Neuronal stem cell (in vitro differentiated cells): ENCODE data around the gene LRRN1.

ENCODE experiments used
- DNase-seq: peaks from one replicate; pipeline ENCODE4 v3.0.0-alpha.2; 2013; ENCODE audit warnings: low spot score
- H2AFZ ChIP-seq: one replicate; pipeline ENCODE4 v1.6.1; 2013; ENCODE audit warnings: mild to moderate bottlenecking, low read length, inconsistent platforms
- H2AK5ac ChIP-seq: 2 replicates; pipeline ENCODE4 v1.6.1; 2013; ENCODE audit warnings: low read depth, mild to moderate bottlenecking, inconsistent platforms, low read length, moderate library complexity, mixed read lengths
- H2BK120ac ChIP-seq: 2 replicates; pipeline ENCODE4 v1.6.1; 2013; ENCODE audit warnings: low read depth, mild to moderate bottlenecking, inconsistent platforms, low read length, moderate library complexity, mixed read lengths
- H2BK12ac ChIP-seq: one replicate; pipeline ENCODE4 v1.6.1; 2013; ENCODE audit warnings: low read length, inconsistent platforms
- H2BK15ac ChIP-seq: 2 replicates; pipeline ENCODE4 v1.6.1; 2013; ENCODE audit warnings: mild to moderate bottlenecking, low read length, inconsistent platforms, mixed read lengths
- H2BK5ac ChIP-seq: one replicate; pipeline ENCODE4 v1.6.1; 2013; ENCODE audit warnings: inconsistent platforms, mild to moderate bottlenecking, low read length, moderate library complexity
- H3K14ac ChIP-seq: one replicate; pipeline ENCODE4 v1.6.1; 2013; ENCODE audit warnings: low read length, inconsistent platforms
- H3K18ac ChIP-seq: 2 replicates; pipeline ENCODE4 v1.6.1; 2013; ENCODE audit warnings: low read length, inconsistent platforms
- H3K23ac ChIP-seq: 2 replicates; pipeline ENCODE4 v1.6.1; 2013; ENCODE audit warnings: low read depth, mild to moderate bottlenecking, mixed read lengths, low read length, inconsistent platforms; ENCODE audit not compliant: poor library complexity
- H3K27ac ChIP-seq: replicated peaks from 3 replicates; pipeline ENCODE4 v1.5.1; 2013; ENCODE audit warnings: low read length, inconsistent platforms
- H3K27me3 ChIP-seq, 3 experiments: 2 replicates each; pipeline ENCODE4 v1.6.1; 2013; ENCODE audit warnings: low read length in 3 of 3, mild to moderate bottlenecking in 2 of 3, inconsistent platforms in 1 of 3, low read depth in 1 of 3, mixed read lengths in 1 of 3, moderate library complexity in 1 of 3; ENCODE audit not compliant: control insufficient read depth in 3 of 3, insufficient read depth in 3 of 3
- H3K36me3 ChIP-seq, 2 donors: replicated peaks in 1 of 2; 2 replicates each; pipeline ENCODE4 v1.6.1; 2013; ENCODE audit warnings: low read length in 2 of 2; ENCODE audit not compliant: control insufficient read depth in 2 of 2, insufficient read depth in 2 of 2
- H3K4ac ChIP-seq: 2 replicates; pipeline ENCODE4 v1.6.1; 2013; ENCODE audit warnings: inconsistent platforms, mild to moderate bottlenecking, low read length, moderate library complexity
- H3K4me1 ChIP-seq, 2 donors: 1 replicate in 1 of 2; 2 replicates in 1 of 2; pipeline ENCODE4 v1.6.1; 2013; ENCODE audit warnings: low read length in 2 of 2, low read depth in 1 of 2; ENCODE audit not compliant: control insufficient read depth in 2 of 2, insufficient read depth in 1 of 2
- H3K4me2 ChIP-seq: one replicate; pipeline ENCODE4 v1.6.1; 2013; ENCODE audit warnings: mild to moderate bottlenecking, low read length, inconsistent platforms; ENCODE audit not compliant: insufficient read depth, poor library complexity, severe bottlenecking
- H3K4me3 ChIP-seq, 2 donors: 2 replicates each; pipeline ENCODE4 v1.5.1; 2013; ENCODE audit warnings: low read length in 2 of 2, mild to moderate bottlenecking in 2 of 2, inconsistent platforms in 1 of 2, moderate library complexity in 1 of 2
- H3K79me1 ChIP-seq: one replicate; pipeline ENCODE4 v1.6.1; 2013; ENCODE audit warnings: low read depth, mild to moderate bottlenecking, inconsistent platforms, low read length, moderate library complexity
- H3K9ac ChIP-seq: one replicate; pipeline ENCODE4 v1.6.1; 2013; ENCODE audit warnings: mild to moderate bottlenecking, low read depth, low read length, inconsistent platforms; ENCODE audit not compliant: poor library complexity
- H3K9me3 ChIP-seq, 2 donors: replicated peaks in 1 of 2; 2 replicates each; pipeline versions ENCODE3 to v1.6.1; 2013; ENCODE audit warnings: low read length in 2 of 2, mild to moderate bottlenecking in 2 of 2, inconsistent platforms in 1 of 2, low read depth in 1 of 2, mixed read lengths in 1 of 2, moderate library complexity in 1 of 2; ENCODE audit not compliant: control insufficient read depth in 2 of 2, insufficient read depth in 1 of 2
- H4K8ac ChIP-seq: one replicate; pipeline ENCODE4 v1.6.1; 2013; ENCODE audit warnings: low read depth, mild to moderate bottlenecking, inconsistent platforms, low read length, moderate library complexity
- H4K91ac ChIP-seq: one replicate; pipeline ENCODE4 v1.6.1; 2013; ENCODE audit warnings: low read length, low read depth, mild to moderate bottlenecking, inconsistent platforms; ENCODE audit not compliant: poor library complexity
- WGBS, 2 donors: extraction: QIAGEN DNeasy Blood & Tissue Kit; methylation state at CpG; one replicate each; pipeline ENCODE4 v1.1.7; 2013; ENCODE audit warnings: missing lambda C conversion rate in 2 of 2, mixed read lengths in 1 of 2; ENCODE audit not compliant: insufficient read length in 2 of 2, insufficient replicate concordance in 1 of 2; ENCODE audit errors: extremely low coverage in 2 of 2; 5-methylcytosine and 5-hydroxymethylcytosine counted together

LRRN1 gene

GRCh38 chr3:3815206-3815605 is 16.0 kb downstream of the LRRN1 start:
- Histone ChIP-seq H2BK120ac (no peak overlapping the region), H3K9me3 (peaks cover 0 to 10% of the 10 kb centered on the region in 2 donors), H3K79me1 (peaks cover 5% of the 10 kb centered on the region), H3K14ac (no peak overlapping the region), H4K8ac (no peak overlapping the region), H3K18ac (no peak overlapping the region), H3K27ac (no peak overlapping the region), H2BK15ac (no peak overlapping the region), H3K4ac (no peak overlapping the region), H2BK12ac (no peak overlapping the region), H2AFZ (no peak overlapping the region), H3K36me3 (peaks cover 18 to 100% of the 10 kb centered on the region in 2 donors), H3K23ac (no peak overlapping the region), H2BK5ac (no peak overlapping the region), H3K4me2 (no peak overlapping the region), H3K9ac (no peak overlapping the region), H4K91ac (no peak overlapping the region), H3K27me3 (no peaks in the 10 kb centered on the region), H2AK5ac (no peak overlapping the region), H3K4me3 (no peak overlapping the region), H3K4me1 (no peaks in the 10 kb centered on the region)
- no peak for DNase-seq
- WGBS, 2 donors = no CpG with 5 or more reads among the region's 1 CpG

- peaks cover 4% of the 10 kb centered on the region for H3K79me1 ChIP-seq
- no peak overlapping the region for H4K91ac ChIP-seq
- H3K27me3 ChIP-seq = no peaks in the 10 kb centered on the region
- H3K4me2 ChIP-seq = no peak overlapping the region
- H3K18ac ChIP-seq = no peak overlapping the region
- no peak overlapping the region for H4K8ac ChIP-seq
- no peak overlapping the region for H3K14ac ChIP-seq
- H2BK5ac ChIP-seq = no peak overlapping the region
- no peak overlapping the region for H3K4ac ChIP-seq
- H3K4me3 ChIP-seq = no peak overlapping the region
- H3K4me1 ChIP-seq = no peaks in the 10 kb centered on the region
- no peak overlapping the region for H2AFZ ChIP-seq
- peaks cover 0 to 10% of the 10 kb centered on the region in 2 donors for H3K9me3 ChIP-seq
- no peak overlapping the region for H2BK120ac ChIP-seq
- H3K36me3 ChIP-seq = peaks cover 20 to 100% of the 10 kb centered on the region in 2 donors
- no peak overlapping the region for H2BK12ac ChIP-seq
- no CpG with 5 or more reads among the region's 1 CpG for WGBS, 2 donors
- no peak overlapping the region for H2AK5ac ChIP-seq
- H2BK15ac ChIP-seq = no peak overlapping the region
- DNase-seq = no peak
- no peak overlapping the region for H3K23ac ChIP-seq
- no peak overlapping the region for H3K27ac ChIP-seq
- no peak overlapping the region for H3K9ac ChIP-seq
Measured at GRCh38 chr3:3816034-3816433, 16.8 kb downstream of the LRRN1 start.

- no peaks in the 10 kb centered on the region for H3K79me1 ChIP-seq
- H3K36me3 ChIP-seq = peaks cover 23 to 100% of the 10 kb centered on the region in 2 donors
- no peak overlapping the region for H3K14ac ChIP-seq
- H3K9me3 ChIP-seq = peaks cover 0 to 10% of the 10 kb centered on the region in 2 donors
- H3K27me3 ChIP-seq = no peaks in the 10 kb centered on the region
- WGBS, 2 donors = no CpG with 5 or more reads among the region's 5 CpGs
- H3K9ac ChIP-seq = no peak overlapping the region
- H3K4me2 ChIP-seq = no peak overlapping the region
- H2BK120ac ChIP-seq = no peak overlapping the region
- H2AFZ ChIP-seq = no peak overlapping the region
- H4K8ac ChIP-seq = no peak overlapping the region
- no peak for DNase-seq
- H2BK12ac ChIP-seq = no peak overlapping the region
- H2AK5ac ChIP-seq = no peak overlapping the region
- H3K4me1 ChIP-seq = no peaks in the 10 kb centered on the region
- no peak overlapping the region for H3K4me3 ChIP-seq
- no peak overlapping the region for H3K27ac ChIP-seq
- H3K23ac ChIP-seq = no peak overlapping the region
- no peak overlapping the region for H3K18ac ChIP-seq
- H4K91ac ChIP-seq = no peak overlapping the region
- no peak overlapping the region for H2BK5ac ChIP-seq
- H2BK15ac ChIP-seq = no peak overlapping the region
- H3K4ac ChIP-seq = no peak overlapping the region
Measured at GRCh38 chr3:3817865-3818264, 18.6 kb downstream of the LRRN1 start.

GRCh38 chr3:3821777-3822176 is 22.5 kb downstream of the LRRN1 start:
- H3K4ac ChIP-seq = no peak overlapping the region

More at GRCh38 chr3:3821777-3822176, 22.5 kb downstream of the LRRN1 start:
- H2BK15ac ChIP-seq = no peak overlapping the region
- H3K9ac ChIP-seq = no peak overlapping the region
- H3K27ac ChIP-seq = no peak overlapping the region
- no CpG with 5 or more reads among the region's 4 CpGs for WGBS, 2 donors
- H3K4me3 ChIP-seq = no peak overlapping the region
- no peak overlapping the region for H2BK5ac ChIP-seq
- no peak overlapping the region for H4K8ac ChIP-seq
- H2BK120ac ChIP-seq = no peak overlapping the region
- H3K27me3 ChIP-seq = no peaks in the 10 kb centered on the region
- no peak overlapping the region for H2BK12ac ChIP-seq
- no peak overlapping the region for H3K23ac ChIP-seq
- no peak overlapping the region for H4K91ac ChIP-seq
- no peak for DNase-seq
- no peak overlapping the region for H2AK5ac ChIP-seq
- H3K4me2 ChIP-seq = no peak overlapping the region
- H3K36me3 ChIP-seq = peaks cover 17 to 100% of the 10 kb centered on the region in 2 donors
- H3K79me1 ChIP-seq = no peaks in the 10 kb centered on the region
- H3K4me1 ChIP-seq = no peaks in the 10 kb centered on the region
- H3K18ac ChIP-seq = no peak overlapping the region
- H2AFZ ChIP-seq = no peak overlapping the region
- no peaks in the 10 kb centered on the region for H3K9me3 ChIP-seq
- H3K14ac ChIP-seq = no peak overlapping the region
